HEK293 (cell line): ENCODE measurements around the gene MTA1.

Experiments
- SALL2 ChIP-seq: fragments of 450-650 bp; formaldehyde crosslinking; IDR thresholded peaks from 2 replicates; pipeline ENCODE4 v1.5.0; 2017; ENCODE audit warnings: missing biosample characterization, mild to moderate bottlenecking, missing genetic modification characterization, borderline replicate concordance
- SETDB1 ChIP-seq: IDR thresholded peaks from one replicate; pipeline ENCODE4 v1.6.1; 2017; ENCODE audit warnings: mild to moderate bottlenecking, low read length, moderate library complexity, mixed read lengths; ENCODE audit not compliant: insufficient read length
- SP2 ChIP-seq: fragments of 450-650 bp; formaldehyde crosslinking; IDR thresholded peaks from 2 replicates; pipeline ENCODE4 v1.5.1; 2016; ENCODE audit warnings: missing biosample characterization, missing genetic modification characterization
- YY1 ChIP-seq: fragments of 450-650 bp; formaldehyde crosslinking; IDR thresholded peaks from 2 replicates; pipeline ENCODE4 v1.5.1; 2018; ENCODE audit warnings: missing biosample characterization, missing genetic modification characterization
- ZNF10 ChIP-seq: fragments of 450-650 bp; formaldehyde crosslinking; IDR thresholded peaks from 2 replicates; pipeline ENCODE4 v1.5.1; 2017; ENCODE audit warnings: missing biosample characterization, missing genetic modification characterization
- ZNF114 ChIP-seq: fragments of 450-650 bp; formaldehyde crosslinking; IDR thresholded peaks from 2 replicates; pipeline ENCODE4 v1.5.0; 2017; ENCODE audit warnings: missing biosample characterization, missing genetic modification characterization
- ZNF433 ChIP-seq: fragments of 450-650 bp; formaldehyde crosslinking; IDR thresholded peaks from 2 replicates; pipeline ENCODE4 v1.5.1; 2016; ENCODE audit warnings: missing biosample characterization, missing genetic modification characterization, low read depth
- ZNF548 ChIP-seq: fragments of 450-650 bp; formaldehyde crosslinking; IDR thresholded peaks from 2 replicates; pipeline ENCODE4 v1.5.1; 2016; ENCODE audit warnings: missing biosample characterization, missing genetic modification characterization
- ZNF660 ChIP-seq: fragments of 450-650 bp; IDR thresholded peaks from 2 replicates; pipeline ENCODE4 v1.5.1; 2018; ENCODE audit warnings: missing biosample characterization, mild to moderate bottlenecking, missing genetic modification characterization
- TF ChIP-seq, protein P1 (sequence below): fragments of 450-650 bp; formaldehyde crosslinking; IDR thresholded peaks from 2 replicates; pipeline ENCODE4 v1.5.1; 2016; ENCODE audit warnings: missing biosample characterization, missing genetic modification characterization

DNA sequence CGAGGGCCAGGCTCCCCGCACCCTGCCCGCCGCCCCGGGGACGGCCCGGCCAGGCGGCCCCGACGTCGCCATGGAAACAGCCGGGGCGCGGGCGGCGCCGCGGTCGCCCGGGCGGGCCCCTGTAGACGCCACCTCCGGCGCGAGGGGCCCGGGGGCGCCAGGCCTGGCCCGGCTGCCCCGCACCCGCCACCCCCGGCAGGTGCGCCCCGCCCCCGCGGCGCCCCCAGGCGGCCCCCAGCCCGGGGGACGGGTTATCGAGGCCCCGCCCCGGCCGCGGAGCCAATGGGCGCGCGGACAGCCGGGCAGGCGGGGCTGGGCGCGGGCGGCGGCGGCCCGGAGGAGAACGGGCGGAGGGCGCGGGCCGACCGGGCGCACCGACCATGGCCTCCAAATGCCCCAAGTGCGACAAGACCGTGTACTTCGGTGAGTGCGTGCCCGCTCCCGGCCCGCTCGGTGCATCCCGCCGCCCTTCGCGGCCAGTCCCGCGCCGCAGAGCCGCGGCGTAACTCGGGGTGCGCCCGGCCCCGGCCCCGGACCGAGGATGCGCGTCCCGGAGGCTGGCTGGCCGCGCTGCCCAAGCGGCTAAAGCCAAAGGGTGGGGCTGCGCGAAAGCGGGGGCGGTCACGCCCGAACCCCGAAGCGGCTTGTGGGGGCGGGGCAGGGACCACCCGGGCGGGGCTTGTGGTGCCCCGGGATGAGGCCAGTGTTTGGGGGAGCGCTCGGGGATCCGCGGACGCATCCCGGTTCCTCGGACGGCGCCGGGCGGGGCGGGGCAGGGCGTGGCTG lies 55.0 kb downstream of the MTA1 start, which contains the start of gene CRIP2:
- TF ChIP-seq, protein P1, sequence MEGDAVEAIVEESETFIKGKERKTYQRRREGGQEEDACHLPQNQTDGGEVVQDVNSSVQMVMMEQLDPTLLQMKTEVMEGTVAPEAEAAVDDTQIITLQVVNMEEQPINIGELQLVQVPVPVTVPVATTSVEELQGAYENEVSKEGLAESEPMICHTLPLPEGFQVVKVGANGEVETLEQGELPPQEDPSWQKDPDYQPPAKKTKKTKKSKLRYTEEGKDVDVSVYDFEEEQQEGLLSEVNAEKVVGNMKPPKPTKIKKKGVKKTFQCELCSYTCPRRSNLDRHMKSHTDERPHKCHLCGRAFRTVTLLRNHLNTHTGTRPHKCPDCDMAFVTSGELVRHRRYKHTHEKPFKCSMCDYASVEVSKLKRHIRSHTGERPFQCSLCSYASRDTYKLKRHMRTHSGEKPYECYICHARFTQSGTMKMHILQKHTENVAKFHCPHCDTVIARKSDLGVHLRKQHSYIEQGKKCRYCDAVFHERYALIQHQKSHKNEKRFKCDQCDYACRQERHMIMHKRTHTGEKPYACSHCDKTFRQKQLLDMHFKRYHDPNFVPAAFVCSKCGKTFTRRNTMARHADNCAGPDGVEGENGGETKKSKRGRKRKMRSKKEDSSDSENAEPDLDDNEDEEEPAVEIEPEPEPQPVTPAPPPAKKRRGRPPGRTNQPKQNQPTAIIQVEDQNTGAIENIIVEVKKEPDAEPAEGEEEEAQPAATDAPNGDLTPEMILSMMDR (tag by site-specific recombination): no peak
- TF ChIP-seq ZNF548 (tag by site-specific recombination): no peak
- no peak for TF ChIP-seq SALL2
- TF ChIP-seq ZNF660 (tag by site-specific recombination): no peak
- no peak for TF ChIP-seq YY1 (tag by site-specific recombination)
- no peak for TF ChIP-seq ZNF10
- TF ChIP-seq SP2 (tag by site-specific recombination): no peak
- TF ChIP-seq SETDB1: no peak
- TF ChIP-seq ZNF433 (tag by site-specific recombination): no peak
- TF ChIP-seq ZNF114 (tag by site-specific recombination): no peak
